Osteoblast (primary cell): Measurements from ENCODE around the gene IGFL4. TPM values are rescaled to one million over a fixed set of nuclear protein-coding genes. Genes with fewer than 3 reads are reported as not detected.

Source experiments
- DNase-seq: peaks from one replicate; pipeline ENCODE4 v3.0.0; 2011; ENCODE audit warnings: low spot score, mixed read lengths; ENCODE audit not compliant: insufficient read length; ENCODE audit errors: missing footprints
- H2AFZ ChIP-seq: 2 replicates; pipeline ENCODE4 v1.6.0; 2011; ENCODE audit warnings: mild to moderate bottlenecking, low read length
- H3K27ac ChIP-seq: 2 replicates; pipeline ENCODE4 v1.5.1; 2011; ENCODE audit warnings: mild to moderate bottlenecking, low read depth, low read length, moderate library complexity
- H3K27me3 ChIP-seq: 2 replicates; pipeline ENCODE4 v1.6.0; 2012; ENCODE audit warnings: mild to moderate bottlenecking, control low read depth, inconsistent platforms, low read length, moderate library complexity; ENCODE audit not compliant: insufficient read depth
- H3K36me3 ChIP-seq: 2 replicates; pipeline ENCODE4 v1.5.1; 2011; ENCODE audit warnings: mild to moderate bottlenecking, low read length, control low read depth, moderate library complexity; ENCODE audit not compliant: insufficient read depth
- H3K4me1 ChIP-seq: 2 replicates; pipeline ENCODE4 v1.5.1; 2011; ENCODE audit warnings: mild to moderate bottlenecking, low read length, control low read depth, moderate library complexity; ENCODE audit not compliant: insufficient read depth
- H3K4me2 ChIP-seq: 2 replicates; pipeline ENCODE4 v1.6.0; 2011; ENCODE audit warnings: mild to moderate bottlenecking, low read length; ENCODE audit not compliant: insufficient read depth
- H3K4me3 ChIP-seq: fragments of 200-600 bp; sonication (generic); 3 replicates; pipeline ENCODE4 v1.5.1; 2012; ENCODE audit warnings: mild to moderate bottlenecking, low read length, inconsistent platforms; ENCODE audit not compliant: insufficient read depth
- H3K79me2 ChIP-seq: 2 replicates; pipeline ENCODE4 v1.6.0; 2012; ENCODE audit warnings: mild to moderate bottlenecking, low read length, control low read depth, inconsistent platforms; ENCODE audit not compliant: insufficient read depth
- H3K9me3 ChIP-seq: 2 replicates; pipeline ENCODE4 v1.5.1; 2011; ENCODE audit warnings: low read depth, low read length, control low read depth
- H4K20me1 ChIP-seq: 2 replicates; pipeline ENCODE4 v1.6.0; 2012; ENCODE audit warnings: mild to moderate bottlenecking, low read length, control low read depth; ENCODE audit not compliant: insufficient read depth
- total RNA-seq: library from RNA; depleted of rRNA; stranded (reverse); fragments of >200 nt; gene quantifications from 2 replicates; pipeline ENCODE4 v1.2.3, GENCODE V29; 2012
- TF ChIP-seq, protein P1 (sequence below): IDR thresholded peaks from 2 replicates; pipeline ENCODE4 v1.5.1; 2011; ENCODE audit warnings: mild to moderate bottlenecking, low read depth, low read length, moderate library complexity; ENCODE audit errors: extremely low read depth

IGFL4 gene
- total RNA-seq, 1 donor = not detected

- Histone ChIP-seq H3K4me2 (no peak overlapping the region), H3K79me2 (no peaks in the 10 kb centered on the region), H3K9me3 (no peaks in the 10 kb centered on the region), H3K27me3 (peaks cover 67% of the 10 kb centered on the region), H3K4me3 (no peak overlapping the region), H4K20me1 (no peaks in the 10 kb centered on the region), H3K36me3 (no peaks in the 10 kb centered on the region), H2AFZ (no peak overlapping the region), H3K4me1 (no peaks in the 10 kb centered on the region), H3K27ac (no peak overlapping the region)
- TF ChIP-seq, protein P1, sequence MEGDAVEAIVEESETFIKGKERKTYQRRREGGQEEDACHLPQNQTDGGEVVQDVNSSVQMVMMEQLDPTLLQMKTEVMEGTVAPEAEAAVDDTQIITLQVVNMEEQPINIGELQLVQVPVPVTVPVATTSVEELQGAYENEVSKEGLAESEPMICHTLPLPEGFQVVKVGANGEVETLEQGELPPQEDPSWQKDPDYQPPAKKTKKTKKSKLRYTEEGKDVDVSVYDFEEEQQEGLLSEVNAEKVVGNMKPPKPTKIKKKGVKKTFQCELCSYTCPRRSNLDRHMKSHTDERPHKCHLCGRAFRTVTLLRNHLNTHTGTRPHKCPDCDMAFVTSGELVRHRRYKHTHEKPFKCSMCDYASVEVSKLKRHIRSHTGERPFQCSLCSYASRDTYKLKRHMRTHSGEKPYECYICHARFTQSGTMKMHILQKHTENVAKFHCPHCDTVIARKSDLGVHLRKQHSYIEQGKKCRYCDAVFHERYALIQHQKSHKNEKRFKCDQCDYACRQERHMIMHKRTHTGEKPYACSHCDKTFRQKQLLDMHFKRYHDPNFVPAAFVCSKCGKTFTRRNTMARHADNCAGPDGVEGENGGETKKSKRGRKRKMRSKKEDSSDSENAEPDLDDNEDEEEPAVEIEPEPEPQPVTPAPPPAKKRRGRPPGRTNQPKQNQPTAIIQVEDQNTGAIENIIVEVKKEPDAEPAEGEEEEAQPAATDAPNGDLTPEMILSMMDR = no peak
- no peak for DNase-seq
Measured at GRCh38 chr19:46052896-46053295, 12.1 kb upstream of the IGFL4 start.

DNA sequence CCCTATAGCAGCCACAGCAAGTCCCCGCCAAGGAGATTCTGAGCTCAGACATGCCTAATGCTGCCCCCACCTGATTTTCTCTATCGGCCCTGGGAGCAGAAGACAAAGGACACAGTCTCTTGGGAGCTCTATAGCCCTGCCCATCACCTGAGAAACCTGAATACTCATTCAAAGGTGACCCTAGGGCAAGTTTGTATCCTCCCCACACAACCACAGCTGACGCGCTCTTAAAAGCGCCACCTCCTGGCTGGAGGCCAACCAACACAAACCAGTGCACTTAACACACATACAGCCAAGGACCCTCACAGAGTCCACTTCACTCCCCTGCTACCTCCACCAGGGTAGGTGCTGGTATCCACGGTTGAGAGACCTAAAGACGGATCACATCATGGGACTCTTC, 8.8 kb upstream of the IGFL4 start:
- H3K27me3 ChIP-seq = peaks cover 64% of the 10 kb centered on the region
- TF ChIP-seq, protein P1 = no peak
- H3K4me3 ChIP-seq = no peak overlapping the region
- H3K9me3 ChIP-seq = no peaks in the 10 kb centered on the region
- no peaks in the 10 kb centered on the region for H4K20me1 ChIP-seq
- H3K4me1 ChIP-seq = no peaks in the 10 kb centered on the region
- H3K36me3 ChIP-seq = no peaks in the 10 kb centered on the region
- no peak overlapping the region for H2AFZ ChIP-seq
- DNase-seq = no peak
- no peaks in the 10 kb centered on the region for H3K79me2 ChIP-seq
- no peak overlapping the region for H3K4me2 ChIP-seq
- H3K27ac ChIP-seq = no peak overlapping the region

DNA sequence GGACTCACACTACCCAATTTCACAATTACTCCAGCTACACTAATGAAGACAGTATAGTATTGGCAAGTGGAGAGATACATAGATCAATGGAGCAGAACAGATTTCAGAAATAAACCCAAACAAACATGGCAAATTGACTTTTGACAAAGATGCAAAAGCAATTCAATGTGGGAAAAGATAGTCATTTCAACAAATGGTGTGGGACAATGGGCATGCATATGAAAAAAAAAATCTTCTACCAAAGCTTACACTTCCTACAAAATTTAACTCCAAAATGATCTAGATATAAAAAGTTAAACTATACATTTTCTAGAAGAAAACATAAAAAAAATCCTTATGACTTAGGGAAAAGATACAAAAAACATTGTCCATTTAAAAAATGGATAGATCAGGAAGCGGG, 2.7 kb upstream of the IGFL4 start:
- TF ChIP-seq, protein P1 = no peak

DNA sequence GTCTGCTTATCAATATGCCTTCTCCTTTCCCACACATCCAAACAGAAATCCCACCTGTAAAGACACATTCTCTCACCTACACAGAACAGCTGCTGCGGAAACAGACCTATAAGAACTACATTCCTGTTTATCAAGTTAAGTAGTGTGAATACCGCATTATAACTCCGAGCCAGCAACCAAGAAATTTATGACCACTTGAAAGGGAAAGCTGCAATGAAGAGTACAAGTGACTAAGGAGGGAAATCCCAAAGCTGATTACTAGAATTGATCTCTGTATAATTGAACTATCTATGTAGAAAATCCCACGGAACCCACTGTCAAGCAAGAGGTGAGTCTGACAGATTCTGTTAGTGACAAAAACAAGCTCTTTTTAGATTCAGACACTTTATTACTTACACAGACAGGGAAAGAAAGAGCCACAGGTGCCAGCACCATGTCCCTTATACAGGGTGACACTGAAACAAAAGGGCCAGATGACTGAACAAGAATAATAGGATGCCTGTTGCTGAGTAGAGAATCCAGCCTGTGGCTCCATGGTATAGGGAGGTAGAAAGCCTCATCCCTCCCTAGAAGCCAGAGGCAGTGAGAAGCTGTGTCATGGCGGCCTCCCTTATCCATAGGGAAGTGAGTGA, 1.6 kb upstream of the IGFL4 start:
- DNase-seq = no peak
- H3K27me3 ChIP-seq = peaks cover 48% of the 10 kb centered on the region

More for the DNA sequence above, 2.7 kb upstream of the IGFL4 start:
- Histone ChIP-seq H3K4me3 (no peak overlapping the region), H3K36me3 (no peaks in the 10 kb centered on the region), H3K27ac (no peak overlapping the region), H2AFZ (no peak overlapping the region), H3K79me2 (no peaks in the 10 kb centered on the region), H3K4me2 (no peak overlapping the region), H3K27me3 (peaks cover 52% of the 10 kb centered on the region), H3K4me1 (no peaks in the 10 kb centered on the region), H4K20me1 (no peaks in the 10 kb centered on the region), H3K9me3 (peaks cover 20% of the 10 kb centered on the region)
- DNase-seq = no peak

More for the DNA sequence above, 1.6 kb upstream of the IGFL4 start:
- TF ChIP-seq, protein P1 = no peak
- Histone ChIP-seq H3K79me2 (no peaks in the 10 kb centered on the region), H3K4me3 (no peak overlapping the region), H4K20me1 (no peaks in the 10 kb centered on the region), H3K9me3 (peaks cover 20% of the 10 kb centered on the region), H3K4me1 (no peaks in the 10 kb centered on the region), H3K36me3 (no peaks in the 10 kb centered on the region), H3K27ac (no peak overlapping the region), H2AFZ (no peak overlapping the region), H3K4me2 (no peak overlapping the region)
